AG04450 (cell line): ENCODE measurements around the gene ZC3H6. TPM values are rescaled to one million over a fixed set of nuclear protein-coding genes. Genes with fewer than 3 reads are reported as not detected.

ENCODE experiments used
- CTCF ChIA-PET: fragments of 300-600, 350-600 bp; formaldehyde crosslinking; extraction: SDS; loops from one replicate; lab custom pipeline; 2022; ENCODE audit warnings: antibody characterized with exemption, inconsistent platforms; lab: Charles Lee
- POLR2A ChIA-PET: fragments of 350-600 bp; formaldehyde crosslinking; extraction: SDS; loops from one replicate; lab custom pipeline; 2021; ENCODE audit warnings: antibody characterized with exemption, inconsistent platforms; lab: Yijun Ruan, JAX
- DNase-seq: peaks from one replicate; pipeline ENCODE4 v3.0.0-alpha.2; 2011; ENCODE audit warnings: low read depth, low spot score
- H3K27ac ChIP-seq: one replicate; pipeline ENCODE4 v1.5.1; 2012; ENCODE audit warnings: low read depth, low read length, control low read depth
- H3K27me3 ChIP-seq: one replicate; pipeline ENCODE4 v1.6.0; 2012; ENCODE audit warnings: low read length; ENCODE audit not compliant: control insufficient read depth, insufficient read depth
- H3K4me3 ChIP-seq: 2 replicates; pipeline ENCODE4 v1.5.1; 2011; ENCODE audit warnings: mild to moderate bottlenecking, low read depth, low read length, control low read depth
- H3K9me3 ChIP-seq: 2 replicates; pipeline ENCODE4 v1.5.1; 2012; ENCODE audit warnings: low read length; ENCODE audit not compliant: control insufficient read depth, insufficient read depth
- polyA plus RNA-seq: library from polyadenylated mRNA; depleted of rRNA; stranded (reverse); fragments of >200 nt; gene quantifications from 2 replicates; pipeline ENCODE4 v1.2.3, GENCODE V29; 2011
- TF ChIP-seq, protein P1 (sequence below): IDR thresholded peaks from 2 replicates; pipeline ENCODE4 v1.5.1; 2011; ENCODE audit warnings: low read depth, low read length, control low read depth, inconsistent platforms

The ZC3H6 gene
- polyA plus RNA-seq, 1 experiment = 1.5 TPM

- Histone ChIP-seq H3K27me3 (no peaks in the 10 kb centered on the region), H3K4me3 (no peak overlapping the region), H3K27ac (no peak overlapping the region), H3K9me3 (no peaks in the 10 kb centered on the region)
- no peak for DNase-seq
- ChIA-PET CTCF (no interaction called here), POLR2A (no interaction called here)
- TF ChIP-seq, protein P1, sequence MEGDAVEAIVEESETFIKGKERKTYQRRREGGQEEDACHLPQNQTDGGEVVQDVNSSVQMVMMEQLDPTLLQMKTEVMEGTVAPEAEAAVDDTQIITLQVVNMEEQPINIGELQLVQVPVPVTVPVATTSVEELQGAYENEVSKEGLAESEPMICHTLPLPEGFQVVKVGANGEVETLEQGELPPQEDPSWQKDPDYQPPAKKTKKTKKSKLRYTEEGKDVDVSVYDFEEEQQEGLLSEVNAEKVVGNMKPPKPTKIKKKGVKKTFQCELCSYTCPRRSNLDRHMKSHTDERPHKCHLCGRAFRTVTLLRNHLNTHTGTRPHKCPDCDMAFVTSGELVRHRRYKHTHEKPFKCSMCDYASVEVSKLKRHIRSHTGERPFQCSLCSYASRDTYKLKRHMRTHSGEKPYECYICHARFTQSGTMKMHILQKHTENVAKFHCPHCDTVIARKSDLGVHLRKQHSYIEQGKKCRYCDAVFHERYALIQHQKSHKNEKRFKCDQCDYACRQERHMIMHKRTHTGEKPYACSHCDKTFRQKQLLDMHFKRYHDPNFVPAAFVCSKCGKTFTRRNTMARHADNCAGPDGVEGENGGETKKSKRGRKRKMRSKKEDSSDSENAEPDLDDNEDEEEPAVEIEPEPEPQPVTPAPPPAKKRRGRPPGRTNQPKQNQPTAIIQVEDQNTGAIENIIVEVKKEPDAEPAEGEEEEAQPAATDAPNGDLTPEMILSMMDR = no peak
These were observed 33.0 kb upstream of the ZC3H6 start for GRCh38 chr2:112242384-112242783.

- ChIA-PET POLR2A (no interaction called here), CTCF (interaction anchor here (0.6 kb wide), 1 partner anchor 167 kb away, joined by 3 read pairs; no protein-coding TSS in a partner anchor)
- H3K27ac ChIP-seq = no peak overlapping the region
- TF ChIP-seq, protein P1 = no peak
- DNase-seq = no peak
- H3K9me3 ChIP-seq = no peaks in the 10 kb centered on the region
- no peaks in the 10 kb centered on the region for H3K27me3 ChIP-seq
- no peak overlapping the region for H3K4me3 ChIP-seq
These were observed 32.2 kb upstream of the ZC3H6 start for GRCh38 chr2:112243233-112243632.

DNA sequence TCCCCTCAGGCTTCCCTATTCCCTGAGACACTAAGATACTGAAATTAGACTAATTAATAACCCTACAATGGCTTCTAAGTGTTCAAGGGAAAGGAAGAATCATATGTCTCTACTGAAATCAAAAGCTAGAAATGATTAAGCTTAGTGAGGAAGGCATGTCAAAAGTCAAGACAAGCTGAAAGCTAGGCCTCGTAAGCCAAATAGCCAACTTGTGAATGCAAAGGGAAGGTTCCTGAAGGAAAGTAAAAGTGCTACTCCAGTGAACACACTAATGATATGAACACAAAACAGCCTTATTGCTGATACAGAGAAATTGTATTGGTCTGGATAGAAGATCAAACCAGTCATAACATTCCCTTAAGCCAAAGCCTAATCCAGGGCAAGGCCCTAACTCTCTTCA lies 30.5 kb upstream of the ZC3H6 start:
- no peak for DNase-seq
- H3K27me3 ChIP-seq = no peaks in the 10 kb centered on the region
- no peaks in the 10 kb centered on the region for H3K9me3 ChIP-seq
- TF ChIP-seq, protein P1 = no peak
- no peak overlapping the region for H3K27ac ChIP-seq
- H3K4me3 ChIP-seq = no peak overlapping the region
- POLR2A ChIA-PET = no interaction called here
- CTCF ChIA-PET = no interaction called here

DNA sequence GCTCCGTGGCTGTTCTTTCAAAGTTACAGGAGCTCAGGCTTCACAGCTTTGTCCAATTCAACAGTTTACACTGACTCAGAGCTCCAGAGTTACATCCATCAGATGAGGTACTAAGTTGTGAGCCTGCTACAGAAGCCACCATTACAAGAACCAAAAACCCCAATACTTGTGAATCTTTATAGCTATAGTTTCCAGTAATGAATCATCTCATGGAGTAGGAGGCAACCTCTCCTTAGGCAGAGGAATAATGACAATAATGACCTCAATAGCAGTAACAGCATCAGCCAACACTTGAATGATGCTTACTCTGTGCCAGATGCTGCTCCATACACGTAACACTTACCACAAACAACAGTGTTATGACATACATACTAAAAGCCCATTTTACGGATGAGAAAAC lies 24.1 kb upstream of the ZC3H6 start:
- H3K4me3 ChIP-seq = no peak overlapping the region
- ChIA-PET CTCF (interaction anchor here (1.1 kb wide), 1 partner anchor 8 kb away, joined by 4 read pairs; no protein-coding TSS in a partner anchor), POLR2A (no interaction called here)
- H3K9me3 ChIP-seq = no peaks in the 10 kb centered on the region
- no peak for DNase-seq
- H3K27me3 ChIP-seq = no peaks in the 10 kb centered on the region
- no peak overlapping the region for H3K27ac ChIP-seq
- TF ChIP-seq, protein P1 = no peak

GRCh38 chr2:112253261-112253815 lies 22.1 kb upstream of the ZC3H6 start:
- Histone ChIP-seq H3K27me3 (no peaks in the 10 kb centered on the region), H3K4me3 (no peak overlapping the region), H3K9me3 (no peaks in the 10 kb centered on the region), H3K27ac (no peak overlapping the region)
- ChIA-PET POLR2A (no interaction called here), CTCF (interaction anchor here (0.6 to 0.8 kb wide), 2 partner anchors 203 to 688 kb away, joined by 3 to 13 read pairs; no protein-coding TSS in a partner anchor)
- TF ChIP-seq, protein P1 = no peak
- no peak for DNase-seq
